Psoas muscle (tissue), 8 donors: ENCODE data around the gene ZNF160. TPM values are rescaled to one million over a fixed set of nuclear protein-coding genes. Genes with fewer than 3 reads are reported as not detected.
A peak's percentile ranks its signal among the peaks of the same experiment; 100 is the strongest.
"Not testable (repeated sequence)": the region's sequence is repeated elsewhere in the genome, so short reads cannot be mapped to it uniquely, and the experiment has no call there.

Source experiments
- ATAC-seq, 4 donors: fragments of 200-7000 bp; cut with Tn5 transposase; one replicate each; pipeline ENCODE4 v1.9.1; 2020; ENCODE audit warnings: moderate library complexity in 3 of 4, mild to moderate bottlenecking in 2 of 4
- DNase-seq, 2 donors: peaks; one replicate each; pipeline ENCODE4 v3.0.0-alpha.2; 2020
- H3K27ac ChIP-seq: fragments of 200-600 bp; one replicate; pipeline ENCODE4 v1.8.0; 2022
- H3K27me3 ChIP-seq, 3 donors: fragments of 200-600 bp in 1 of 3; one replicate each; pipeline versions ENCODE4 v1.6.1 to v1.8.0; 2013 to 2022; ENCODE audit warnings: low read length in 2 of 3, mild to moderate bottlenecking in 2 of 3, moderate library complexity in 1 of 3; ENCODE audit not compliant: insufficient read depth in 3 of 3
- H3K36me3 ChIP-seq, 2 donors: fragments of 200-600 bp in 1 of 2; one replicate each; pipeline versions ENCODE4 v1.6.1 to v1.8.0; 2013 to 2022; ENCODE audit warnings: low read depth in 1 of 2, mild to moderate bottlenecking in 1 of 2, moderate library complexity in 1 of 2; ENCODE audit not compliant: insufficient read depth in 1 of 2
- H3K4me1 ChIP-seq: fragments of 200-600 bp; one replicate; pipeline ENCODE4 v1.8.0; 2022
- H3K4me3 ChIP-seq: fragments of 200-600 bp; one replicate; pipeline ENCODE4 v1.8.0; 2022; ENCODE audit warnings: mild to moderate bottlenecking
- H3K9me3 ChIP-seq: fragments of 200-600 bp; one replicate; pipeline ENCODE4 v1.8.0; 2022
- CTCF ChIP-seq: fragments of 200-600 bp; IDR thresholded peaks from one replicate; pipeline ENCODE4 v1.8.0; 2022; ENCODE audit warnings: antibody characterized with exemption
- WGBS, 3 donors: extraction: QIAGEN DNeasy Blood & Tissue Kit; methylation state at CpG; one replicate each; pipeline versions ENCODE4 v1.1.6 to v1.1.7; 2013; 5-methylcytosine and 5-hydroxymethylcytosine counted together
- intact Hi-C, 2 donors: fragments of 100-400 bp; cut with DNase I; formaldehyde crosslinking; loops; one replicate each; pipeline versions ENCODE4 v1.11.0 to v1.14.2; 2022
- polyA plus RNA-seq, 3 donors: library from polyadenylated mRNA; stranded (reverse); fragments of 200-250 nt; gene quantifications; one replicate each; pipeline ENCODE4 v1.2.3, GENCODE V29; 2013
- total RNA-seq, 4 donors: library from RNA; stranded (reverse); fragmentation: NEBNext Ultra II Directional in 2 of 4; extraction: Animal tissue kit (Norgen Biotek cat#: 25700) in 2 of 4; gene quantifications; one replicate each; pipeline versions ENCODE4 v1.2.1 to v1.2.4, GENCODE V29; 2021 to 2023
- donor health status: healthy with polysubstance abuse.
- donor health status: DM: no; HTN: no; CAD: no; lungs with moderate emphysema.
- donor health status: Bipolar disorder and iron deficiency.
- donor health status: healthy.
- donor health status: DM: yes; HTN: yes; CAD: no.
- donor health status: DM: no; HTN: no; CAD: no.
- donor health status: DM: no; HTN: no; CAD: no.
- donor health status: DM: yes; HTN: yes; CAD: no.

ZNF160 gene
- total and polyA plus RNA-seq, 7 donors, result 4.9 to 12.9 (median 8.6) TPM

- intact Hi-C loops, result loop anchor here in 1 of 2 donors (5.0 to 10.0 kb wide), 2 partner anchors 55 to 293 kb away; partner anchors contain the start of genes ZNF347 and ZNF765
- H3K4me1 ChIP-seq, result peaks cover 17% of the 10 kb centered on the region
- WGBS, 3 donors, result 20 to 23% (median 20%) methylated on average over 10 of the region's 10 CpGs
- no peak for DNase-seq
- H3K27ac ChIP-seq, result peak overlapping the region; percentile 91
- TF ChIP-seq CTCF, result no peak
- H3K36me3 ChIP-seq, result peaks cover 0 to 17% of the 10 kb centered on the region in 2 donors
- H3K9me3 ChIP-seq, result no peaks in the 10 kb centered on the region
- peak overlapping the region; percentile 93 for H3K4me3 ChIP-seq
- H3K27me3 ChIP-seq, result no peaks in the 10 kb centered on the region
- ATAC-seq, result no peak
Observed at GRCh38 chr19:53102206-53102755, 941 bp downstream of the ZNF160 start.

- H3K9me3 ChIP-seq, result no peaks in the 10 kb centered on the region
- TF ChIP-seq CTCF, result no peak
- H3K4me1 ChIP-seq, result peaks cover 17% of the 10 kb centered on the region
- WGBS, 3 donors, result 0 to 28% (median 17%) methylated on average over 1 of the region's 1 CpG
- H3K27ac ChIP-seq, result no peak overlapping the region
- no peak for DNase-seq
- H3K4me3 ChIP-seq, result peak overlapping the region; percentile 93
- H3K36me3 ChIP-seq, result peaks cover 0 to 17% of the 10 kb centered on the region in 2 donors
- no peak for ATAC-seq
- H3K27me3 ChIP-seq, result no peaks in the 10 kb centered on the region
- intact Hi-C loops, result loop anchor here in 1 of 2 donors (5.0 to 10.0 kb wide), 2 partner anchors 56 to 293 kb away; partner anchors contain the start of genes ZNF347 and ZNF765
Observed at GRCh38 chr19:53101518-53101917, 1.7 kb downstream of the ZNF160 start.

- H3K4me3 ChIP-seq, ATAC-seq, H3K27me3 ChIP-seq, H3K9me3 ChIP-seq, H3K27ac ChIP-seq, DNase-seq: not testable (repeated sequence)
- WGBS, 3 donors, result 90 to 94% (median 93%) methylated on average over 14 of the region's 14 CpGs
- peaks cover 13% of the 10 kb centered on the region for H3K4me1 ChIP-seq
- intact Hi-C loops, result loop anchor here in 1 of 2 donors (2.0 kb wide), 1 partner anchor 28 kb away; no protein-coding TSS in a partner anchor
- peaks cover 0 to 29% of the 10 kb centered on the region in 2 donors for H3K36me3 ChIP-seq
Observed at GRCh38 chr19:53098570-53098969, 4.7 kb downstream of the ZNF160 start.

- H3K9me3 ChIP-seq, DNase-seq, H3K4me1 ChIP-seq, H3K27ac ChIP-seq, ATAC-seq, H3K27me3 ChIP-seq, H3K4me3 ChIP-seq, intact Hi-C loops: not testable (repeated sequence)
- H3K36me3 ChIP-seq, result peaks cover 0 to 37% of the 10 kb centered on the region in 2 donors
- WGBS, 3 donors, result 81 to 88% (median 85%) methylated on average over 3 to 4 of the region's 10 CpGs
Observed at GRCh38 chr19:53096982-53097690, 6.1 kb downstream of the ZNF160 start.

- H3K9me3 ChIP-seq, H3K4me1 ChIP-seq, H3K27me3 ChIP-seq, DNase-seq, intact Hi-C loops, H3K4me3 ChIP-seq, ATAC-seq, H3K27ac ChIP-seq: not testable (repeated sequence)
- H3K36me3 ChIP-seq, result peaks cover 0 to 39% of the 10 kb centered on the region in 2 donors
- 38 to 73% (median 58%) methylated on average over 3 to 4 of the region's 6 CpGs for WGBS, 3 donors
Observed at GRCh38 chr19:53096579-53096978, 6.6 kb downstream of the ZNF160 start.
